Kidney (tissue), 14 donors: Measurements from ENCODE around the gene TBX1. TPM values are rescaled to one million over a fixed set of nuclear protein-coding genes. Genes with fewer than 3 reads are reported as not detected.

Experiments used
- DNase-seq, 5 donors: peaks; one replicate each; pipeline ENCODE4 v3.0.0-alpha.2; 2013 to 2020
- FAIRE-seq: peaks from 2 replicates; lab custom pipeline; 2012; peaks lifted over from hg19 to GRCh38; lab: Jason Lieb, UNC
- H3K27ac ChIP-seq, 2 donors: one replicate each; pipeline ENCODE4 v1.7.0; 2013; ENCODE audit warnings: low read depth in 2 of 2, low read length in 2 of 2, inconsistent platforms in 1 of 2
- H3K27me3 ChIP-seq: one replicate; pipeline ENCODE4 v1.7.1; 2013; ENCODE audit warnings: low read length, inconsistent platforms; ENCODE audit not compliant: control insufficient read depth, insufficient read depth
- H3K36me3 ChIP-seq, 3 donors: one replicate each; pipeline versions ENCODE4 v1.7.0 to v1.7.1; 2013; ENCODE audit warnings: low read length in 3 of 3, control low read depth in 1 of 3, inconsistent platforms in 1 of 3; ENCODE audit not compliant: insufficient read depth in 3 of 3, control insufficient read depth in 2 of 3
- H3K4me1 ChIP-seq, 3 donors: one replicate each; pipeline versions ENCODE4 v1.7.0 to v1.7.1; 2013; ENCODE audit warnings: low read length in 3 of 3, inconsistent platforms in 1 of 3, low read depth in 1 of 3; ENCODE audit not compliant: control insufficient read depth in 2 of 3, insufficient read depth in 2 of 3
- H3K4me3 ChIP-seq, 3 donors: one replicate each; pipeline versions ENCODE4 v1.7.0 to v1.8.1; 2013; ENCODE audit warnings: low read length in 3 of 3, control low read depth in 1 of 3, inconsistent platforms in 1 of 3
- H3K9ac ChIP-seq, 3 donors: one replicate each; pipeline versions ENCODE4 v1.7.0 to v1.7.1; 2013; ENCODE audit warnings: low read length in 3 of 3, control low read depth in 1 of 3, inconsistent platforms in 1 of 3
- H3K9me3 ChIP-seq, 3 donors: one replicate each; pipeline versions ENCODE4 v1.7.0 to v1.7.1; 2013; ENCODE audit warnings: low read length in 3 of 3, control low read depth in 1 of 3, inconsistent platforms in 1 of 3; ENCODE audit not compliant: control insufficient read depth in 2 of 3, insufficient read depth in 1 of 3
- intact Hi-C: fragments of 100-400 bp; cut with DNase I; formaldehyde crosslinking; loops from one replicate; pipeline ENCODE4 v1.11.1; 2022
- polyA plus RNA-seq: library from polyadenylated mRNA; stranded (reverse); fragments of 350-450 nt; fragmentation: Illumina TruSeq; extraction: RNeasy Lipid Tissue Mini Kit (QIAGEN cat#74804); gene quantifications from one replicate; pipeline ENCODE4 v1.2.3, GENCODE V29; 2014; ENCODE audit warnings: low read depth, low replicate concordance; ENCODE audit not compliant: insufficient read depth
- total RNA-seq: library from RNA; stranded (reverse); fragmentation: NEBNext Ultra II Directional; extraction: Animal tissue kit (Norgen Biotek cat#: 25700); gene quantifications from one replicate; pipeline ENCODE4 v1.2.1, GENCODE V29; 2021
- TF ChIP-seq, protein P1 (sequence below): IDR thresholded peaks from 3 replicates; pipeline ENCODE4 v1.5.1; 2012; ENCODE audit warnings: mild to moderate bottlenecking, moderate library complexity, borderline replicate concordance; ENCODE audit not compliant: insufficient read depth; ENCODE audit errors: extremely low read depth
- donor health status: control.
- donor health status: control.
- donor health status: control.
- donor health status: control.
- donor health status: control.
- donor health status: DM: yes; HTN: yes; CAD: no.
- donor health status: Normal renal cell carcinoma (clear cell type).

TBX1 gene
- total and polyA plus RNA-seq, 2 donors from 2014 or later, result 0.45 to 5.5 TPM

GRCh38 chr22:19766240-19766510, 5.6 kb downstream of the TBX1 start:
- Histone ChIP-seq H3K9me3 (no peaks in the 10 kb centered on the region), H3K27me3 (peaks cover 56% of the 10 kb centered on the region), H3K4me1 (peaks cover 0 to 3% (median 0%) of the 10 kb centered on the region in 3 donors), H3K4me3 (no peak overlapping the region), H3K27ac (no peak overlapping the region), H3K36me3 (no peaks in the 10 kb centered on the region), H3K9ac (no peak overlapping the region)
- TF ChIP-seq, protein P1, sequence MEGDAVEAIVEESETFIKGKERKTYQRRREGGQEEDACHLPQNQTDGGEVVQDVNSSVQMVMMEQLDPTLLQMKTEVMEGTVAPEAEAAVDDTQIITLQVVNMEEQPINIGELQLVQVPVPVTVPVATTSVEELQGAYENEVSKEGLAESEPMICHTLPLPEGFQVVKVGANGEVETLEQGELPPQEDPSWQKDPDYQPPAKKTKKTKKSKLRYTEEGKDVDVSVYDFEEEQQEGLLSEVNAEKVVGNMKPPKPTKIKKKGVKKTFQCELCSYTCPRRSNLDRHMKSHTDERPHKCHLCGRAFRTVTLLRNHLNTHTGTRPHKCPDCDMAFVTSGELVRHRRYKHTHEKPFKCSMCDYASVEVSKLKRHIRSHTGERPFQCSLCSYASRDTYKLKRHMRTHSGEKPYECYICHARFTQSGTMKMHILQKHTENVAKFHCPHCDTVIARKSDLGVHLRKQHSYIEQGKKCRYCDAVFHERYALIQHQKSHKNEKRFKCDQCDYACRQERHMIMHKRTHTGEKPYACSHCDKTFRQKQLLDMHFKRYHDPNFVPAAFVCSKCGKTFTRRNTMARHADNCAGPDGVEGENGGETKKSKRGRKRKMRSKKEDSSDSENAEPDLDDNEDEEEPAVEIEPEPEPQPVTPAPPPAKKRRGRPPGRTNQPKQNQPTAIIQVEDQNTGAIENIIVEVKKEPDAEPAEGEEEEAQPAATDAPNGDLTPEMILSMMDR, result no peak
- no peak for DNase-seq
- intact Hi-C loops, result no loop called here
- FAIRE-seq, result no peak

DNA sequence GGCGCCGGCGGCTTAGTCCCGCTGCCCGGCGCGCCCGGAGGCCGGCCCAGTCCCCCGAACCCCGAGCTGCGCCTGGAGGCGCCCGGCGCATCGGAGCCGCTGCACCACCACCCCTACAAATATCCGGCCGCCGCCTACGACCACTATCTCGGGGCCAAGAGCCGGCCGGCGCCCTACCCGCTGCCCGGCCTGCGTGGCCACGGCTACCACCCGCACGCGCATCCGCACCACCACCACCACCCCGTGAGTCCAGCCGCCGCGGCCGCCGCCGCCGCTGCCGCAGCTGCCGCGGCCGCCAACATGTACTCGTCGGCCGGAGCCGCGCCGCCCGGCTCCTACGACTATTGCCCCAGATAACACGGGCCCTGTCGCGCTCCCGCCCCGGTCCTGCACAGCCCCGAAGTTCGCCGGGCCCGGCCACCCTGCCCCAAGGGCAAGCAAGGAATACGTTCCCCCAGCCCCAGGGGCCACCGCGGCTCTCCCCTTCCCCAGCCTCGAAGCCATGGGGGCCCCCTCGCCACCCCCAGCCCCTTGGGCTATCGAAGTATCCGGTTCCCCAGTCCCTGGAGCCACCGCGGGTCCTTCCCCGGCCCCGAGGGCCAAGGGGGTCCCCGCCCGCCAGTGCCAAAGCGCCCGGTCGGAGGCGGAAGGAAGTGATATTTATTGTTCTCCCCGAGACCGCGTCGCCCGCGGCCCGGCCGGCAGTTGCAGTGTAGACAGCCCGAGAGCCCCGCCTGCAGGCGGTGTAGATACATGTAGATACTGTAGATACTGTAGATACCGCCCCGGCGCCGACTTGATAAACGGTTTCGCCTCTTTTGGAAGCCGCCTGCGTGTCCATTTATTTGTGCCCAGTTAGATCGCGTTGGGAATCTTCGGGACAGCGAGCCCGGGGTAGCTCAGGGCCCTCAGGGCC, 6.2 kb downstream of the TBX1 start:
- intact Hi-C loops, result no loop called here
- TF ChIP-seq, protein P1, result no peak
- Histone ChIP-seq H3K36me3 (no peaks in the 10 kb centered on the region), H3K27ac (no peak overlapping the region), H3K9me3 (no peaks in the 10 kb centered on the region), H3K9ac (no peak overlapping the region), H3K4me3 (no peak overlapping the region), H3K27me3 (peaks cover 56% of the 10 kb centered on the region), H3K4me1 (peaks cover 0 to 3% (median 0%) of the 10 kb centered on the region in 3 donors)
- FAIRE-seq (no peak), DNase-seq (peak in 1 of 5 donors; percentile 79)

DNA sequence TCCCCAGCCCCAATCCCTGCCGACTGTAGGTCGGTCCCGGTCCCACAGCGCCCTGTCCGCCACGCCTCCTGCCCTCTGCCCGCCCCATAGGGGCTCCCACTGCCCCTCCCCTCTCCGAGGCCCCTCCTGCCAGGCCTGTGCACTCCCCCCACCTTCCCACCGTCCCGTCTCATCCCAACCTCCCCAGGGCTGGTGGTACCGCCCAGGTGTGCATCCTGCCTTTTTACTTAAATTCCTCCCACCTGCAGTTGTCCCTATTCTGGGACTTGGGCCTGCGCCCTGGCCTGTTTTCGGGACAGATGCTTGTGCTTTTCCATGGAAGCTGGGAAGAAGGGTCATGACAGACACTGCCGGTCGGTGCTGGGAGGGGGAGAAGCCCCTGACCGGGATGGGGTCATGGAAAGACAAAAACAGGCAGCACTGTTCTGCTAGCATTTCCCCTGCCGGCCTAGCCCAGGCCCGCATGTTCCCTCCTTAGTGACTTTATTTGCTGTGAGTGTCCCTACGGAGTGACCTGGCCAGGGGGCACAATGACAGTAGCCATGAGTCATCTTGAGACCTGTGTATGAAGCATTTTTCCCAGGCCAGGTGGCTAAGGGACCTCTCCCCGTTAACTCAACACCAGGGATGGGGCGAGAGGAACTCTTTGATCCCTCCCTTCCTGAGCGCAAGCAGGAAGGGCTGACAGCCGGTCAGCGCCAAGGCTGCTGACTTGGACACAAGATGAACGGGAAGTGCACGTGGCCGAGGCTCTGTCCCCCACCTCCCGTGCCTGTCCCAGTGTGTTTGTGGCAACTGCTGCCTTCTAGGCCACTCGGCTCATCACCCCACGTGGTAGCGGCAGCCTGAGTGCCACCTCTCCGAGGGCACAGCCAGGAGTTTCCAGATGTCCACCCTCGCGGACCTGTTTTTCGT, 7.1 kb downstream of the TBX1 start:
- DNase-seq, result peak in 2 of 5 donors; percentile 63 to 76
- Histone ChIP-seq H3K9ac (no peak overlapping the region), H3K9me3 (no peaks in the 10 kb centered on the region), H3K27ac (no peak overlapping the region), H3K4me3 (no peak overlapping the region), H3K36me3 (no peaks in the 10 kb centered on the region), H3K27me3 (peaks cover 49% of the 10 kb centered on the region), H3K4me1 (peaks cover 0 to 3% (median 0%) of the 10 kb centered on the region in 3 donors)
- TF ChIP-seq, protein P1, result no peak
- intact Hi-C loops, result no loop called here
- FAIRE-seq, result no peak
